GM12892 (cell line): Measurements from ENCODE around the gene NGEF.

Experiments used
- POLR2A ChIP-seq: IDR thresholded peaks from 2 replicates; pipeline ENCODE4 v1.6.1; 2011; ENCODE audit warnings: low read depth, low read length, control low read depth
- TAF1 ChIP-seq: IDR thresholded peaks from 2 replicates; pipeline ENCODE4 v1.6.1; 2011; ENCODE audit warnings: low read depth, mild to moderate bottlenecking, control low read depth, low read length, borderline replicate concordance

DNA sequence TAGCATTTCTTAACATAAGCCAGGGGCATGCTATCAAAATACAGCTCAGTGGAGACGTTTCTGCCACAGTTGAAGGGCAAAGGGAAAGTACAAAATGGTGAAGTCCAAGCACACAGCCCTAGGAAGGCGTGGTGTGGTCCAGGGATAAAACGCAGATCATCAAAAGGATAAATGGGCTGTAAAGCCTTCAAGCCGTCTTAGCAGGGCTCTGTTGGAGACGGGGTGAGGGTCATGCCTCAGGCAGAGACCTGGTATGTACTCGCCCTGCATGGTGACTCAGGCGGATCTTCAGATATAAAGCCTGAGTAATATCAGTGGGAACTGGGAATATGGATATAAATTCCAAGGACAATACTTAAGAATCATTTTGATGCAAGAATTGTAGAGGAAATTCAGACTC lies 61.2 kb downstream of the NGEF start:
- TF ChIP-seq TAF1 (no peak), POLR2A (no peak)
